Keratinocyte (primary cell): ENCODE results near the gene NEK6. TPM values are rescaled to one million over a fixed set of nuclear protein-coding genes. Genes with fewer than 3 reads are reported as not detected.
A peak's percentile ranks its signal among the peaks of the same experiment; 100 is the strongest.

Experiments used
- DNase-seq: peaks from one replicate; pipeline ENCODE4 v3.0.0-alpha.2; 2011; ENCODE audit warnings: low read depth, missing footprints, low spot score
- FAIRE-seq: peaks from 2 replicates; lab custom pipeline; 2011; peaks lifted over from hg19 to GRCh38; lab: Jason Lieb, UNC
- H2AFZ ChIP-seq: 2 replicates; pipeline ENCODE4 v1.6.0; 2012; ENCODE audit warnings: low read length, control low read depth, inconsistent platforms; ENCODE audit not compliant: control insufficient read depth
- H3K27ac ChIP-seq: 2 replicates; pipeline ENCODE4 v1.5.1; 2011; ENCODE audit warnings: low read length; ENCODE audit not compliant: control insufficient read depth, insufficient read depth
- H3K27me3 ChIP-seq: 3 replicates; pipeline ENCODE4 v1.6.0; 2011; ENCODE audit warnings: low read length; ENCODE audit not compliant: control insufficient read depth, insufficient read depth; ENCODE audit errors: extremely low read depth
- H3K36me3 ChIP-seq, 2 experiments: 2 replicates in 1 of 2; 3 replicates in 1 of 2; pipeline ENCODE4 v1.5.1; 2011; ENCODE audit warnings: low read length in 2 of 2, mild to moderate bottlenecking in 1 of 2; ENCODE audit not compliant: control insufficient read depth in 2 of 2, insufficient read depth in 2 of 2; ENCODE audit errors: extremely low read depth in 1 of 2
- H3K4me1 ChIP-seq: 3 replicates; pipeline ENCODE4 v1.5.1; 2011; ENCODE audit warnings: low read length; ENCODE audit not compliant: control insufficient read depth, insufficient read depth; ENCODE audit errors: extremely low read depth
- H3K4me2 ChIP-seq: 3 replicates; pipeline ENCODE4 v1.6.0; 2011; ENCODE audit warnings: low read depth, low read length; ENCODE audit not compliant: control insufficient read depth, insufficient read depth; ENCODE audit errors: extremely low read depth
- H3K4me3 ChIP-seq, 3 experiments: fragments of 200-600 bp in 1 of 3; sonication (generic) in 1 of 3; 2 replicates in 2 of 3; 3 replicates in 1 of 3; pipeline ENCODE4 v1.5.1; 2011 to 2016; ENCODE audit warnings: low read length in 3 of 3, mild to moderate bottlenecking in 3 of 3, control low read depth in 2 of 3, inconsistent platforms in 1 of 3, low read depth in 1 of 3, mixed read lengths in 1 of 3, mixed run types in 1 of 3, moderate library complexity in 1 of 3; ENCODE audit not compliant: control insufficient read depth in 2 of 3, insufficient read depth in 2 of 3; ENCODE audit errors: extremely low read depth in 1 of 3
- H3K79me2 ChIP-seq: 2 replicates; pipeline ENCODE4 v1.6.0; 2012; ENCODE audit warnings: low read length; ENCODE audit not compliant: control insufficient read depth, insufficient read depth
- H3K9ac ChIP-seq: 3 replicates; pipeline ENCODE4 v1.6.0; 2011; ENCODE audit warnings: low read length; ENCODE audit not compliant: control insufficient read depth, insufficient read depth; ENCODE audit errors: extremely low read depth
- H3K9me1 ChIP-seq: 3 replicates; pipeline ENCODE4 v1.6.0; 2011; ENCODE audit warnings: low read length; ENCODE audit not compliant: control insufficient read depth, insufficient read depth; ENCODE audit errors: extremely low read depth
- H3K9me3 ChIP-seq: 2 replicates; pipeline ENCODE4 v1.5.1; 2012; ENCODE audit warnings: low read depth, low read length; ENCODE audit not compliant: control insufficient read depth
- H4K20me1 ChIP-seq: 3 replicates; pipeline ENCODE4 v1.6.0; 2011; ENCODE audit warnings: low read length; ENCODE audit not compliant: control insufficient read depth, insufficient read depth; ENCODE audit errors: extremely low read depth
- EZH2 ChIP-seq: IDR thresholded peaks from one replicate; pipeline ENCODE4 v1.6.1; 2012; ENCODE audit warnings: inconsistent platforms, mild to moderate bottlenecking, low read length, moderate library complexity
- dilution Hi-C: fragments of 300-500 bp; cut with MboI; formaldehyde crosslinking; loops from one replicate; pipeline ENCODE4 v1.7.0; 2020; ENCODE audit warnings: low sequenced_read_pairs; ENCODE audit not compliant: extremely low pct_ligation_motif_present
- polyA plus RNA-seq, 5 experiments: library from polyadenylated mRNA; depleted of rRNA in 3 of 5; stranded (reverse) in 3 of 5; stranded (forward) in 1 of 5; unstranded in 1 of 5; fragments of >200 nt; gene quantifications; 1 replicate in 1 of 5; 2 replicates in 3 of 5; 3 replicates in 1 of 5; pipeline versions ENCODE4 v1.2.1 to v1.2.3, GENCODE V29; 2011 to 2012; ENCODE audit warnings: missing spikeins in 2 of 5, low read depth in 1 of 5, low replicate concordance in 1 of 5
- TF ChIP-seq, protein P1 (sequence below), 3 experiments: IDR thresholded peaks in 1 of 3; conservative IDR thresholded peaks in 1 of 3; optimal IDR thresholded peaks in 1 of 3; 2 replicates in 2 of 3; 3 replicates in 1 of 3; pipeline versions ENCODE3 to v1.5.1; 2011; ENCODE audit warnings: low read length in 3 of 3, mild to moderate bottlenecking in 3 of 3, moderate library complexity in 2 of 3, control low read depth in 1 of 3, inconsistent platforms in 1 of 3; ENCODE audit not compliant: insufficient read depth in 2 of 3; ENCODE audit errors: extremely low read depth in 1 of 3

Gene NEK6
- polyA plus RNA-seq, 1 donor (not counting 4 experiments of a cell fraction or from before 2014, with no cell fraction given), result 56.4 TPM

DNA sequence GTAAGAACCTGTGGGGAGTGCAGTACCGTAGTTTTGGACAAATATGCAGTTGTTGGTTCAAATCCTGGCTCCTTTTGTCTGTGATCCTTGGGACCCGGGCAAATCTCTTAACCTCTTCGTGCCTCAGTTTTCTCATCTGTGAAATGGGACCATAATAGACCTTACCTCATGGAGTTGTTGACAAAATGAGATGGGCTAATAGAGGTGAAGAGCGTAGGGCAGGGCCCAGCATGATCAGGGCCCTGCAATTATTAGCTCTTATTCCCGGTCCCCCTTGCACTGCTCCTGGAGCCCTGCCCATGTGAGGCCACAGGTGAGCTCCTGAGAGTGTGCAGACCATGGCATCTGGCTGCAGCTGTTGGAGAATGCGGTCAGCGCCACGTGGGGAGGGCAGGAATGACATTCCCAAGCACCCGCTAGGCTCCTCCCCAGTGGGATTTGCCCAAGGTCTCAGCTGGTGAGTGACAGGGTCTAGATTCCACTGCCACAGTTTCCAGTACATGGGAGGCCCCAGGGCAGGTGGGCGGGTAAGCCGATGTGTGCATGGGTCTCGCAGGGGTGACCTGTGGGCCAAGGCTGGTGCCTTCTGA, 41.0 kb downstream of the NEK6 start:
- Histone ChIP-seq H2AFZ (no peak overlapping the region), H3K27me3 (no peaks in the 10 kb centered on the region), H3K9me1 (peaks cover 2% of the 10 kb centered on the region), H3K9me3 (no peaks in the 10 kb centered on the region), H3K27ac (no peak overlapping the region), H3K79me2 (peaks cover 60% of the 10 kb centered on the region), H3K9ac (no peak overlapping the region), H3K4me2 (no peak overlapping the region), H4K20me1 (peaks cover 5% of the 10 kb centered on the region), H3K4me1 (peaks cover 62% of the 10 kb centered on the region), H3K36me3 (peaks cover 3 to 21% of the 10 kb centered on the region in 2 experiments), H3K4me3 (no peak overlapping the region)
- FAIRE-seq, result no peak
- dilution Hi-C loops, result no loop called here
- TF ChIP-seq EZH2, result no peak
- TF ChIP-seq, protein P1, sequence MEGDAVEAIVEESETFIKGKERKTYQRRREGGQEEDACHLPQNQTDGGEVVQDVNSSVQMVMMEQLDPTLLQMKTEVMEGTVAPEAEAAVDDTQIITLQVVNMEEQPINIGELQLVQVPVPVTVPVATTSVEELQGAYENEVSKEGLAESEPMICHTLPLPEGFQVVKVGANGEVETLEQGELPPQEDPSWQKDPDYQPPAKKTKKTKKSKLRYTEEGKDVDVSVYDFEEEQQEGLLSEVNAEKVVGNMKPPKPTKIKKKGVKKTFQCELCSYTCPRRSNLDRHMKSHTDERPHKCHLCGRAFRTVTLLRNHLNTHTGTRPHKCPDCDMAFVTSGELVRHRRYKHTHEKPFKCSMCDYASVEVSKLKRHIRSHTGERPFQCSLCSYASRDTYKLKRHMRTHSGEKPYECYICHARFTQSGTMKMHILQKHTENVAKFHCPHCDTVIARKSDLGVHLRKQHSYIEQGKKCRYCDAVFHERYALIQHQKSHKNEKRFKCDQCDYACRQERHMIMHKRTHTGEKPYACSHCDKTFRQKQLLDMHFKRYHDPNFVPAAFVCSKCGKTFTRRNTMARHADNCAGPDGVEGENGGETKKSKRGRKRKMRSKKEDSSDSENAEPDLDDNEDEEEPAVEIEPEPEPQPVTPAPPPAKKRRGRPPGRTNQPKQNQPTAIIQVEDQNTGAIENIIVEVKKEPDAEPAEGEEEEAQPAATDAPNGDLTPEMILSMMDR (optimal IDR thresholded peaks at IDR 0.05 in 1 of 3, IDR thresholded peaks at IDR 0.05 in 1 of 3, conservative IDR thresholded peaks at IDR 0.05 in 1 of 3; ENCODE audit: extremely low read depth in 1 of 3, insufficient read depth in 2 of 3, low read length in 3 of 3), result no peak
- peak; percentile 11 for DNase-seq

DNA sequence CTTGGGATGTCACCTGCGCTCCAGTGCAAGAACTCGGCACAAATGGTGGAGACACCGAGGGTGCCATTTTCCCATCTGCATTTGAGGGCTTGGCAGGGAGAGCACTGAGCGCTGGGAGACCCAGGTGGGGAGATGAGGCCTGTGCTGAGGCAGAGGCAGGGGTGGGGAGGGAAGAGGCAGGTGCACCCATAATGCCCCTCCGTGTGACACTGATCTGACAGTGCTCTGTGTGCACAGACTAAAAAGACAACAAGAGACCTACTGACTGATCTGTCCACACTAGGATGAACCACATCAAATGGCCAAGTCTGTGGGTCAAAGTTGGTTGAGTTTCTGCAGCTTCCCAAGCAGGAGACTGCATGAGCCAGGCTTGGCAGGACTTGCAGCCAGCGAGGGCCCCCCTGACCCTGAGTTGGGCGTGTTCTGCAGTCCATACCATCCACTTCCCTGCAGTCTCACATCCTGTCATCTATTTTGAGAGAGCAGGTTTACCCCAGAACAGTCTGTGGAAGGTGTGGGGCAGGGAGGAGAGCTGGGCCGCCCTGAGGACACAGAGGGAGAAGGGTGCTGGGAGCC, 41.9 kb downstream of the NEK6 start:
- no peak overlapping the region for H3K4me2 ChIP-seq
- H4K20me1 ChIP-seq, result peaks cover 5% of the 10 kb centered on the region
- H3K4me1 ChIP-seq, result peaks cover 55% of the 10 kb centered on the region
- no peaks in the 10 kb centered on the region for H3K9me3 ChIP-seq
- no peak overlapping the region for H3K27ac ChIP-seq
- peaks cover 4% of the 10 kb centered on the region for H3K9me1 ChIP-seq
- peaks cover 55% of the 10 kb centered on the region for H3K79me2 ChIP-seq
- no peak overlapping the region for H2AFZ ChIP-seq
- TF ChIP-seq EZH2, result no peak
- TF ChIP-seq, protein P1 (optimal IDR thresholded peaks at IDR 0.05 in 1 of 3, IDR thresholded peaks at IDR 0.05 in 1 of 3, conservative IDR thresholded peaks at IDR 0.05 in 1 of 3; ENCODE audit: extremely low read depth in 1 of 3, insufficient read depth in 2 of 3, low read length in 3 of 3), result no peak
- H3K36me3 ChIP-seq, result peaks cover 6 to 28% of the 10 kb centered on the region in 2 experiments
- FAIRE-seq (peak; percentile 41), DNase-seq (no peak)
- no peak overlapping the region for H3K4me3 ChIP-seq
- H3K27me3 ChIP-seq, result no peaks in the 10 kb centered on the region
- no peak overlapping the region for H3K9ac ChIP-seq
- dilution Hi-C loops, result loop anchor here (25.0 kb wide), 1 partner anchor 187 kb away; no protein-coding TSS in a partner anchor
